WTC11 (cell line): ENCODE results near the gene EOLA1. TPM values are rescaled to one million over a fixed set of nuclear protein-coding genes. Genes with fewer than 3 reads are reported as not detected.

Source experiments
- ATAC-seq: fragments of 200-7000 bp; cut with Tn5 transposase; 2 replicates; pipeline ENCODE4 v1.10.0; 2021; ENCODE audit warnings: mild to moderate bottlenecking, moderate library complexity
- CTCF ChIA-PET: fragments of 300-600 bp; sonication (Branson Sonifier 250); formaldehyde crosslinking; loops from one replicate; lab custom pipeline; 2021; ENCODE audit warnings: antibody characterized with exemption; lab: Charles Lee
- POLR2A ChIA-PET: fragments of 350-600 bp; sonication (Branson Sonifier 250); formaldehyde crosslinking; loops from one replicate; lab custom pipeline; 2021; ENCODE audit warnings: antibody characterized with exemption; lab: Charles Lee
- DNase-seq: peaks from one replicate; pipeline ENCODE4 v3.0.0; 2021; ENCODE audit warnings: low spot score
- H3K27ac Mint-ChIP-seq: 2 replicates; pipeline ENCODE4 v1.8.0; 2021; ENCODE audit warnings: mixed read lengths
- H3K27me3 Mint-ChIP-seq: 2 replicates; pipeline ENCODE4 v1.8.0; 2021; ENCODE audit warnings: low read depth, mild to moderate bottlenecking, moderate library complexity, mixed read lengths
- H3K36me3 Mint-ChIP-seq: 2 replicates; pipeline ENCODE4 v1.8.0; 2021; ENCODE audit warnings: mixed read lengths
- H3K4me1 Mint-ChIP-seq: 2 replicates; pipeline ENCODE4 v1.8.0; 2022; ENCODE audit warnings: mixed read lengths
- H3K4me3 Mint-ChIP-seq: 2 replicates; pipeline ENCODE4 v1.8.0; 2021; ENCODE audit warnings: mild to moderate bottlenecking, moderate library complexity, mixed read lengths
- H3K9me3 Mint-ChIP-seq: 2 replicates; pipeline ENCODE4 v1.8.0; 2021; ENCODE audit warnings: mixed read lengths
- ATF1 ChIP-seq: sonication (generic); formaldehyde crosslinking; IDR thresholded peaks from 2 replicates; pipeline ENCODE4 v1.8.1; 2023; ENCODE audit warnings: mild to moderate bottlenecking, moderate library complexity, missing genetic modification reagents
- ETV6 ChIP-seq: sonication (generic); formaldehyde crosslinking; IDR thresholded peaks from 2 replicates; pipeline ENCODE4 v1.8.1; 2022; ENCODE audit warnings: mild to moderate bottlenecking, missing genetic modification reagents
- FOXJ3 ChIP-seq: sonication (generic); formaldehyde crosslinking; IDR thresholded peaks from 2 replicates; pipeline ENCODE4 v1.9.0; 2021; ENCODE audit warnings: missing genetic modification reagents, mild to moderate bottlenecking, borderline replicate concordance
- GTF2I ChIP-seq: fragments of 250-450 bp; sonication (Bioruptor Pico); conservative IDR thresholded peaks from 2 replicates; pipeline ENCODE4 v1.4.0; 2021; ENCODE audit warnings: mild to moderate bottlenecking
- HMGA2 ChIP-seq: fragments of 250-450 bp; sonication (Bioruptor Pico); IDR thresholded peaks from 2 replicates; pipeline ENCODE4 v1.4.0; 2021; ENCODE audit warnings: mild to moderate bottlenecking, moderate library complexity
- IRF2 ChIP-seq: sonication (generic); formaldehyde crosslinking; IDR thresholded peaks from 2 replicates; pipeline ENCODE4 v1.8.0; 2022; ENCODE audit warnings: low read depth, missing genetic modification reagents, borderline replicate concordance
- MXD4 ChIP-seq: fragments of 250-450 bp; sonication (Bioruptor Pico); IDR thresholded peaks from 2 replicates; pipeline ENCODE4 v1.8.0; 2021; ENCODE audit warnings: mild to moderate bottlenecking, moderate library complexity, borderline replicate concordance
- NFYB ChIP-seq: sonication (generic); formaldehyde crosslinking; conservative IDR thresholded peaks from 2 replicates; pipeline ENCODE4 v1.8.0; 2022; ENCODE audit warnings: low read depth, missing genetic modification reagents
- NR2C2 ChIP-seq: sonication (generic); formaldehyde crosslinking; IDR thresholded peaks from 2 replicates; pipeline ENCODE4 v1.8.0; 2022; ENCODE audit warnings: mild to moderate bottlenecking, missing genetic modification reagents
- OVOL2 ChIP-seq: fragments of 250-450 bp; sonication (Bioruptor Pico); IDR thresholded peaks from 2 replicates; pipeline ENCODE4 v1.9.0; 2021; ENCODE audit warnings: mild to moderate bottlenecking, borderline replicate concordance
- total RNA-seq: library from RNA; stranded (reverse); gene quantifications from 3 replicates; pipeline ENCODE4 v1.2.3, GENCODE V29; 2021
- TF ChIP-seq, protein P1 (sequence below): sonication (generic); formaldehyde crosslinking; IDR thresholded peaks from 2 replicates; pipeline ENCODE4 v1.8.1; 2023; ENCODE audit warnings: mild to moderate bottlenecking, missing genetic modification reagents, moderate library complexity
- TF ChIP-seq, protein P2 (sequence below): fragments of 250-450 bp; sonication (Bioruptor Pico); IDR thresholded peaks from 2 replicates; pipeline ENCODE4 v1.9.0; 2021; ENCODE audit warnings: mild to moderate bottlenecking
- TF ChIP-seq, protein P3 (sequence below): sonication (generic); formaldehyde crosslinking; conservative IDR thresholded peaks from 2 replicates; pipeline ENCODE4 v1.8.1; 2023; ENCODE audit warnings: mild to moderate bottlenecking, low read depth, missing genetic modification reagents, moderate library complexity
- TF ChIP-seq, protein P4 (sequence below): sonication (generic); formaldehyde crosslinking; IDR thresholded peaks from 2 replicates; pipeline ENCODE4 v1.8.1; 2023; ENCODE audit warnings: mild to moderate bottlenecking, missing genetic modification reagents
- TF ChIP-seq, protein P5 (sequence below): sonication (generic); formaldehyde crosslinking; IDR thresholded peaks from 2 replicates; pipeline ENCODE4 v1.8.0; 2022; ENCODE audit warnings: mild to moderate bottlenecking, missing genetic modification reagents
- TF ChIP-seq, protein P6 (sequence below): sonication (generic); formaldehyde crosslinking; IDR thresholded peaks from 2 replicates; pipeline ENCODE4 v1.8.1; 2022; ENCODE audit warnings: mild to moderate bottlenecking, moderate library complexity, missing genetic modification reagents
- TF ChIP-seq, protein P7 (sequence below): fragments of 250-450 bp; sonication (Bioruptor Pico); IDR thresholded peaks from 2 replicates; pipeline ENCODE4 v1.9.0; 2021; ENCODE audit warnings: mild to moderate bottlenecking

Gene EOLA1
- total RNA-seq, 1 experiment from 2014 or later: 5.4 TPM

DNA sequence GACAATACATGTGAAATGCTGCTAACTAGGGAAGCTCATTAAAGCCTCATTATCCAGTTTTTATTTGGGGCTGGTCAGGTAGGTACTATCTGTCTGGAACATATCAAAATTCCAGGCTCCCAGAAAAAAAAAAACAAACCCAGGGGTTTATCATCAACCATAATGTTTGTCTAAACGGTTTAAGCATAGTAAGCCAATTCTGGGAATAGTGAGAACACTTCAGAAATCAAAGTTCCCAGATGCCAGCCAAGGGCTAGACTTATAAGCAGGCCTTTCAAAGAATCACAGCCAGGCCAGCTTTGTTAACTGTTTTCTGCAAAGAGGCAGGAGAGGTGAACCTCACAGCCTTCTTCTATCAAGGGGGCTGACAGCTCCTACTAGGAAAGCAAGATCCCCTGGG is 43.8 kb upstream of the EOLA1 start:
- CTCF ChIA-PET: interaction anchor here (1.3 kb wide), 1 partner anchor 15 kb away, joined by 3 read pairs; no protein-coding TSS in a partner anchor
- POLR2A ChIA-PET: no interaction called here
- no peaks in the 10 kb centered on the region for H3K9me3 Mint-ChIP-seq
- no peak overlapping the region for H3K4me3 Mint-ChIP-seq
- no peak overlapping the region for H3K27ac Mint-ChIP-seq
- peaks cover 7% of the 10 kb centered on the region for H3K36me3 Mint-ChIP-seq
- no peak for DNase-seq
- no peak for ATAC-seq
- no peak for TF ChIP-seq ETV6 (CRISPR knock-in tag)
- TF ChIP-seq, protein P1, sequence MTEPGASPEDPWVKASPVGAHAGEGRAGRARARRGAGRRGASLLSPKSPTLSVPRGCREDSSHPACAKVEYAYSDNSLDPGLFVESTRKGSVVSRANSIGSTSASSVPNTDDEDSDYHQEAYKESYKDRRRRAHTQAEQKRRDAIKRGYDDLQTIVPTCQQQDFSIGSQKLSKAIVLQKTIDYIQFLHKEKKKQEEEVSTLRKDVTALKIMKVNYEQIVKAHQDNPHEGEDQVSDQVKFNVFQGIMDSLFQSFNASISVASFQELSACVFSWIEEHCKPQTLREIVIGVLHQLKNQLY (CRISPR knock-in tag): no peak
- no peaks in the 10 kb centered on the region for H3K4me1 Mint-ChIP-seq
- H3K27me3 Mint-ChIP-seq: no peaks in the 10 kb centered on the region

DNA sequence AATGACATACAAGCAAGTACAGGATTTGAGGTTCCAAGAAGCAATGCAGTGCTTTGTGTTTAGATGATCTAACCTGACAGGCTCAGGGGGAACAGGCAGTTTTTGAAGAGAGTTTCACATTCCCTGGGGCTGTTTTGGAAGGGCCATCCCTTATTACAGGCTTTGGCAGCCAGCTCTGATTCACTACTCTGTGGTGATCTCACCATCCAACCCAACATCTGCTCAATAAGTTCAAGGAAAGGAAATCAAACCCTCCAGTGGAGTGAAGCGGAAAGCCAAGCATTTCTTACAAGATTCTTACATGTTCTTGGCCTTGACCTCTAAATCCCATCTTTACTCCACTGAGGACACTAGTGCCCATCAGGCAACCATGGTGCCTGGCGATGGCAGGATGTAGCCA is 43.2 kb upstream of the EOLA1 start:
- ChIA-PET CTCF (no interaction called here), POLR2A (no interaction called here)
- H3K4me3 Mint-ChIP-seq: no peak overlapping the region
- ATAC-seq (no peak), DNase-seq (no peak)
- no peak overlapping the region for H3K27ac Mint-ChIP-seq
- peaks cover 7% of the 10 kb centered on the region for H3K36me3 Mint-ChIP-seq
- TF ChIP-seq, protein P2, sequence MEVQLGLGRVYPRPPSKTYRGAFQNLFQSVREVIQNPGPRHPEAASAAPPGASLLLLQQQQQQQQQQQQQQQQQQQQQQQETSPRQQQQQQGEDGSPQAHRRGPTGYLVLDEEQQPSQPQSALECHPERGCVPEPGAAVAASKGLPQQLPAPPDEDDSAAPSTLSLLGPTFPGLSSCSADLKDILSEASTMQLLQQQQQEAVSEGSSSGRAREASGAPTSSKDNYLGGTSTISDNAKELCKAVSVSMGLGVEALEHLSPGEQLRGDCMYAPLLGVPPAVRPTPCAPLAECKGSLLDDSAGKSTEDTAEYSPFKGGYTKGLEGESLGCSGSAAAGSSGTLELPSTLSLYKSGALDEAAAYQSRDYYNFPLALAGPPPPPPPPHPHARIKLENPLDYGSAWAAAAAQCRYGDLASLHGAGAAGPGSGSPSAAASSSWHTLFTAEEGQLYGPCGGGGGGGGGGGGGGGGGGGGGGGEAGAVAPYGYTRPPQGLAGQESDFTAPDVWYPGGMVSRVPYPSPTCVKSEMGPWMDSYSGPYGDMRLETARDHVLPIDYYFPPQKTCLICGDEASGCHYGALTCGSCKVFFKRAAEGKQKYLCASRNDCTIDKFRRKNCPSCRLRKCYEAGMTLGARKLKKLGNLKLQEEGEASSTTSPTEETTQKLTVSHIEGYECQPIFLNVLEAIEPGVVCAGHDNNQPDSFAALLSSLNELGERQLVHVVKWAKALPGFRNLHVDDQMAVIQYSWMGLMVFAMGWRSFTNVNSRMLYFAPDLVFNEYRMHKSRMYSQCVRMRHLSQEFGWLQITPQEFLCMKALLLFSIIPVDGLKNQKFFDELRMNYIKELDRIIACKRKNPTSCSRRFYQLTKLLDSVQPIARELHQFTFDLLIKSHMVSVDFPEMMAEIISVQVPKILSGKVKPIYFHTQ (CRISPR knock-in tag): no peak
- TF ChIP-seq IRF2 (CRISPR knock-in tag) (no peak), OVOL2 (CRISPR knock-in tag) (no peak), NR2C2 (no peak), FOXJ3 (CRISPR knock-in tag) (no peak), HMGA2 (CRISPR knock-in tag) (no peak), GTF2I (CRISPR knock-in tag) (no peak), NFYB (CRISPR knock-in tag) (no peak), ATF1 (no peak), MXD4 (CRISPR knock-in tag) (no peak)
- TF ChIP-seq, protein P3, sequence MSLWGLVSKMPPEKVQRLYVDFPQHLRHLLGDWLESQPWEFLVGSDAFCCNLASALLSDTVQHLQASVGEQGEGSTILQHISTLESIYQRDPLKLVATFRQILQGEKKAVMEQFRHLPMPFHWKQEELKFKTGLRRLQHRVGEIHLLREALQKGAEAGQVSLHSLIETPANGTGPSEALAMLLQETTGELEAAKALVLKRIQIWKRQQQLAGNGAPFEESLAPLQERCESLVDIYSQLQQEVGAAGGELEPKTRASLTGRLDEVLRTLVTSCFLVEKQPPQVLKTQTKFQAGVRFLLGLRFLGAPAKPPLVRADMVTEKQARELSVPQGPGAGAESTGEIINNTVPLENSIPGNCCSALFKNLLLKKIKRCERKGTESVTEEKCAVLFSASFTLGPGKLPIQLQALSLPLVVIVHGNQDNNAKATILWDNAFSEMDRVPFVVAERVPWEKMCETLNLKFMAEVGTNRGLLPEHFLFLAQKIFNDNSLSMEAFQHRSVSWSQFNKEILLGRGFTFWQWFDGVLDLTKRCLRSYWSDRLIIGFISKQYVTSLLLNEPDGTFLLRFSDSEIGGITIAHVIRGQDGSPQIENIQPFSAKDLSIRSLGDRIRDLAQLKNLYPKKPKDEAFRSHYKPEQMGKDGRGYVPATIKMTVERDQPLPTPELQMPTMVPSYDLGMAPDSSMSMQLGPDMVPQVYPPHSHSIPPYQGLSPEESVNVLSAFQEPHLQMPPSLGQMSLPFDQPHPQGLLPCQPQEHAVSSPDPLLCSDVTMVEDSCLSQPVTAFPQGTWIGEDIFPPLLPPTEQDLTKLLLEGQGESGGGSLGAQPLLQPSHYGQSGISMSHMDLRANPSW (CRISPR knock-in tag): no peak
- TF ChIP-seq, protein P4, sequence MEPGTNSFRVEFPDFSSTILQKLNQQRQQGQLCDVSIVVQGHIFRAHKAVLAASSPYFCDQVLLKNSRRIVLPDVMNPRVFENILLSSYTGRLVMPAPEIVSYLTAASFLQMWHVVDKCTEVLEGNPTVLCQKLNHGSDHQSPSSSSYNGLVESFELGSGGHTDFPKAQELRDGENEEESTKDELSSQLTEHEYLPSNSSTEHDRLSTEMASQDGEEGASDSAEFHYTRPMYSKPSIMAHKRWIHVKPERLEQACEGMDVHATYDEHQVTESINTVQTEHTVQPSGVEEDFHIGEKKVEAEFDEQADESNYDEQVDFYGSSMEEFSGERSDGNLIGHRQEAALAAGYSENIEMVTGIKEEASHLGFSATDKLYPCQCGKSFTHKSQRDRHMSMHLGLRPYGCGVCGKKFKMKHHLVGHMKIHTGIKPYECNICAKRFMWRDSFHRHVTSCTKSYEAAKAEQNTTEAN (CRISPR knock-in tag): no peak
- TF ChIP-seq, protein P5, sequence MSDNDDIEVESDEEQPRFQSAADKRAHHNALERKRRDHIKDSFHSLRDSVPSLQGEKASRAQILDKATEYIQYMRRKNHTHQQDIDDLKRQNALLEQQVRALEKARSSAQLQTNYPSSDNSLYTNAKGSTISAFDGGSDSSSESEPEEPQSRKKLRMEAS: no peak
- TF ChIP-seq, protein P6, sequence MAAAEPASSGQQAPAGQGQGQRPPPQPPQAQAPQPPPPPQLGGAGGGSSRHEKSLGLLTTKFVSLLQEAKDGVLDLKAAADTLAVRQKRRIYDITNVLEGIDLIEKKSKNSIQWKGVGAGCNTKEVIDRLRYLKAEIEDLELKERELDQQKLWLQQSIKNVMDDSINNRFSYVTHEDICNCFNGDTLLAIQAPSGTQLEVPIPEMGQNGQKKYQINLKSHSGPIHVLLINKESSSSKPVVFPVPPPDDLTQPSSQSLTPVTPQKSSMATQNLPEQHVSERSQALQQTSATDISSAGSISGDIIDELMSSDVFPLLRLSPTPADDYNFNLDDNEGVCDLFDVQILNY: no peak
- TF ChIP-seq, protein P7, sequence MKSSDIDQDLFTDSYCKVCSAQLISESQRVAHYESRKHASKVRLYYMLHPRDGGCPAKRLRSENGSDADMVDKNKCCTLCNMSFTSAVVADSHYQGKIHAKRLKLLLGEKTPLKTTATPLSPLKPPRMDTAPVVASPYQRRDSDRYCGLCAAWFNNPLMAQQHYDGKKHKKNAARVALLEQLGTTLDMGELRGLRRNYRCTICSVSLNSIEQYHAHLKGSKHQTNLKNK (CRISPR knock-in tag): no peak
- no peaks in the 10 kb centered on the region for H3K27me3 Mint-ChIP-seq
- no peaks in the 10 kb centered on the region for H3K4me1 Mint-ChIP-seq
- no peaks in the 10 kb centered on the region for H3K9me3 Mint-ChIP-seq
